Endometrial microvascular endothelial cells (primary cell): ENCODE data around the gene LYAR. TPM values are rescaled to one million over a fixed set of nuclear protein-coding genes. Genes with fewer than 3 reads are reported as not detected.

Experiments
- in situ Hi-C: cut with HindIII; loops from 2 replicates; pipeline ENCODE4 v1.10.0; 2017; ENCODE audit warnings: low sequenced_read_pairs, low pct_unique_long_range_greater_than_20kb; ENCODE audit errors: inconsistent ontology term
- total RNA-seq: library from RNA; depleted of rRNA; stranded (reverse); fragments of >200 nt; gene quantifications from one replicate; pipeline ENCODE4 v1.2.3, GENCODE V29; 2015; ENCODE audit errors: inconsistent ontology term

LYAR gene
- total RNA-seq, 1 donor from 2014 or later: 41.6 TPM

GRCh38 chr4:4226606-4227438 is 63.1 kb downstream of the LYAR start, which contains the start of gene OTOP1:
TSS of gene OTOP1 (minus strand) at chr4:4226929. CDS start at chr4:4226864, 65 bp downstream.
- in situ Hi-C loops: no loop called here

DNA sequence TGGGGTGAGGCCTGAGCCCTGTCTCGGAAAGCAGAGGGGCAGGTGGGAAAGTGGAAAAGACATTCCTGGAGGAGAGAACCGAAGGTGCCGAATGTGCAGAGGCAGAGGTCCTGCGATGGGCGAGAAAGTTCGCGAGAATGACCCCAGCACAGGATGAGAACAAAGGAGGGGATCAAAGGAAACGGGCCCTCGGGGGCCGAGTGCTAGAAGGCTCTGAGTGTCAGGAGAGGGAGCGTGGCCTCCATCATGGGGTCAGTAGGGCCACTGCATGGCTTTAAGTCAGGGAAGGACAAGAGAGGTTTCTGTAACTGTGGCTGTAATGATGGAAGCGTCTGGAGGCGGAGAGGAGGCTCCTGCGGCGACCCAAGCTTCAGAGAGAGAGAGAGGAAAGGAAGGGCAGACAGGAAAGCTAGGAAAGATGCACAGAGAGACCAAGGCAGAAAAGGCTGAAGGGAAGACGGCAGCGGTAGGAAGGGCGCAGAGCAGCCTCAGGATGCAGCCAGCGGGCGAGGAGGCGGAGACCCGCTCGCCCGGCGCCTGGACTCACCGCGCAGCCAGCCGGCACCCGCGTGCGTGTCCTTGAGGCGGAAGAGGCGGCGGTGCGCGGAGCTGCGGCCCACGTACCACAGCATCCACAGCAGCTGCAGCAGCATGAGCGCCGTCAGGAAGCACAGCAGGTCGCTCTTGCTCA is 63.9 kb downstream of the LYAR start:
- in situ Hi-C loops: no loop called here

Other genes starting within 250 kb of the LYAR start
- not detected for gene OTOP1, start 63.2 kb downstream of the LYAR start, total RNA-seq
- 21.6 TPM for gene TMEM128, start 41.9 kb downstream of the LYAR start, total RNA-seq
- 2.7 TPM for gene ZBTB49, start 97 bp upstream of the LYAR start, total RNA-seq
- gene NSG1, start 96.9 kb upstream of the LYAR start, total RNA-seq: 13.8 TPM